ENCODE measurements around the gene CYBRD1.

DNA sequence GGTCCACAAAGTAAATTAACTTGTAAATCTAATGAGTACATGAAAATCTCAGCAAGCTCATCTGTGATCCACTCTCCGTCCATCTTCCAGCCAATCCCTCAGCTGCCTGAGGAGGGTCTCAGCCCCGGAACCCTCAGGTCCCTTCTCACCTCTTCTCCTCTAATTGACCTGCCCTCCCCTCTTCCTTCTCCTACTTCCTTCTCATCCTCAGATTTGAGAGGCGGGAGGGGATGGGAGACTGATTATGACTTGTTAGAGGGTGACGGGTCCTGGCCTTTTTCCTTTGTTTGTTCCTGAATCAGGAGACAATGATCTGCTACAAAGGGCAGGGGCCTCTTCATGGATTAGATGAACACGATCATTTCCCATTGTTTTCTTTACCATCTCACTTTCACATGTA, 80.1 kb downstream of the CYBRD1 start:
- TF ChIP-seq, protein P1, sequence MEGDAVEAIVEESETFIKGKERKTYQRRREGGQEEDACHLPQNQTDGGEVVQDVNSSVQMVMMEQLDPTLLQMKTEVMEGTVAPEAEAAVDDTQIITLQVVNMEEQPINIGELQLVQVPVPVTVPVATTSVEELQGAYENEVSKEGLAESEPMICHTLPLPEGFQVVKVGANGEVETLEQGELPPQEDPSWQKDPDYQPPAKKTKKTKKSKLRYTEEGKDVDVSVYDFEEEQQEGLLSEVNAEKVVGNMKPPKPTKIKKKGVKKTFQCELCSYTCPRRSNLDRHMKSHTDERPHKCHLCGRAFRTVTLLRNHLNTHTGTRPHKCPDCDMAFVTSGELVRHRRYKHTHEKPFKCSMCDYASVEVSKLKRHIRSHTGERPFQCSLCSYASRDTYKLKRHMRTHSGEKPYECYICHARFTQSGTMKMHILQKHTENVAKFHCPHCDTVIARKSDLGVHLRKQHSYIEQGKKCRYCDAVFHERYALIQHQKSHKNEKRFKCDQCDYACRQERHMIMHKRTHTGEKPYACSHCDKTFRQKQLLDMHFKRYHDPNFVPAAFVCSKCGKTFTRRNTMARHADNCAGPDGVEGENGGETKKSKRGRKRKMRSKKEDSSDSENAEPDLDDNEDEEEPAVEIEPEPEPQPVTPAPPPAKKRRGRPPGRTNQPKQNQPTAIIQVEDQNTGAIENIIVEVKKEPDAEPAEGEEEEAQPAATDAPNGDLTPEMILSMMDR (IDR thresholded peaks at IDR 0.05) = no peak
- TF ChIP-seq POLR2A (IDR thresholded peaks at IDR 0.05) = no peak
